Testis (tissue), 2 donors: ENCODE measurements around the gene PI4KB.

Experiments used
- CTCF ChIP-seq, 3 experiments: fragments of 450-650 bp in 2 of 3; fragments of 200-600 bp in 1 of 3; sonication (generic) in 1 of 3; IDR thresholded peaks; one replicate each; pipeline ENCODE4 v1.5.1; 2016 to 2019; ENCODE audit warnings: antibody characterized with exemption in 3 of 3, mild to moderate bottlenecking in 2 of 3, moderate library complexity in 1 of 3
- POLR2A ChIP-seq: fragments of 450-650 bp; IDR thresholded peaks from one replicate; pipeline ENCODE4 v1.6.1; 2017; ENCODE audit warnings: antibody characterized with exemption, mild to moderate bottlenecking, moderate library complexity

DNA sequence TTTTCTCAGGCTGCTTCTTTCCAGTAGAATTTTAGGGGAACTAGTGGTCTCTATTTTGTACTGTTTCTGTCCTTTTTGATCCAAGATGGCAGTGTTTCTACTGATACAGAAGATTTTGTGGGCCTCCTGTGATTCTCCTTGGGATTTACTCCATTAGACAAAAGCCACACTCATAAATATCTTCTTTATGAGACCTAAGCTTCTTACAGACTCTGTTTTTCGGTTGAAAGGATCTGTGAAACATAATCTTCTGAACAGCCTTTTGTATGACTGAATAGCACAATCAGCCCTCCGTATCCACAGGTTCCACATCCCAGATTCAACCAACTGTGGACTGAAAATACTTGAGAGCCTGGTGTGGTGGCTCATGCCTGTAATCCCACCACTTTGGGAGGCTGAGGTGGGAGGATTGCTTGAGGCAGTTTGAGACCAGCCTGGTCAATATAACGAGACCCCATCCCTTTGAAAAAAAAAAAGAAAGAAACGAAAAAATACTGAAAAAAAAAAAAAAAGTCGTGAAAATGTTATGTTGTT lies 83.5 kb downstream of the PI4KB start:
- TF ChIP-seq CTCF (IDR thresholded peaks at IDR 0.05): no peak
- no peak for TF ChIP-seq POLR2A
